CD14-positive monocyte (primary cell): Measurements from ENCODE around the gene ZCCHC10. TPM values are rescaled to one million over a fixed set of nuclear protein-coding genes. Genes with fewer than 3 reads are reported as not detected.
"Not testable (repeated sequence)": the region's sequence is repeated elsewhere in the genome, so short reads cannot be mapped to it uniquely, and the experiment has no call there.

Experiments used
- DNase-seq, 3 donors: peaks; one replicate each; pipeline ENCODE4 v3.0.0-alpha.2; 2011 to 2022
- H2AFZ ChIP-seq: 2 replicates; pipeline ENCODE4 v1.6.0; 2012; ENCODE audit warnings: mild to moderate bottlenecking, low read depth, low read length, inconsistent platforms; ENCODE audit not compliant: insufficient read depth, poor library complexity, severe bottlenecking
- H3K27ac ChIP-seq, 2 donors: 1 replicate in 1 of 2; 2 replicates in 1 of 2; pipeline ENCODE4 v1.5.1; 2012 to 2013; ENCODE audit warnings: low read length in 2 of 2, control low read depth in 1 of 2, inconsistent platforms in 1 of 2, low read depth in 1 of 2, mild to moderate bottlenecking in 1 of 2
- H3K27me3 ChIP-seq, 2 donors: one replicate each; pipeline versions ENCODE4 v1.6.0 to v1.6.1; 2011 to 2013; ENCODE audit warnings: low read length in 2 of 2; ENCODE audit not compliant: control insufficient read depth in 2 of 2, insufficient read depth in 2 of 2
- H3K36me3 ChIP-seq, 2 donors: replicated peaks in 1 of 2; 1 replicate in 1 of 2; 2 replicates in 1 of 2; pipeline versions ENCODE4 v1.5.1 to v1.6.1; 2012 to 2013; ENCODE audit warnings: low read length in 2 of 2, control low read depth in 1 of 2, inconsistent platforms in 1 of 2, mild to moderate bottlenecking in 1 of 2; ENCODE audit not compliant: insufficient read depth in 2 of 2, control insufficient read depth in 1 of 2
- H3K4me1 ChIP-seq, 2 donors: 1 replicate in 1 of 2; 2 replicates in 1 of 2; pipeline versions ENCODE4 v1.5.1 to v1.6.1; 2012 to 2013; ENCODE audit warnings: low read length in 2 of 2, control low read depth in 1 of 2, inconsistent platforms in 1 of 2, mild to moderate bottlenecking in 1 of 2, moderate library complexity in 1 of 2; ENCODE audit not compliant: insufficient read depth in 2 of 2, control insufficient read depth in 1 of 2
- H3K4me2 ChIP-seq: replicated peaks from 2 replicates; pipeline ENCODE3; 2012; ENCODE audit warnings: low read length, moderate library complexity, mild to moderate bottlenecking; ENCODE audit not compliant: poor library complexity, severe bottlenecking; ENCODE audit errors: extremely low read depth
- H3K4me3 ChIP-seq, 3 experiments: fragments of 200-600 bp in 1 of 3; sonication (generic) in 1 of 3; replicated peaks in 1 of 3; 1 replicate in 2 of 3; 2 replicates in 1 of 3; pipeline ENCODE4 v1.5.1; 2011 to 2013; ENCODE audit warnings: low read length in 3 of 3, mild to moderate bottlenecking in 3 of 3, control low read depth in 2 of 3, low read depth in 2 of 3, inconsistent platforms in 1 of 3, moderate library complexity in 1 of 3
- H3K79me2 ChIP-seq: 2 replicates; pipeline ENCODE4 v1.6.0; 2012; ENCODE audit warnings: mild to moderate bottlenecking, control low read depth, inconsistent platforms, low read length, moderate library complexity; ENCODE audit not compliant: insufficient read depth
- H3K9ac ChIP-seq: 2 replicates; pipeline ENCODE4 v1.6.0; 2017; ENCODE audit warnings: low read length, mild to moderate bottlenecking; ENCODE audit not compliant: insufficient read depth, poor library complexity, severe bottlenecking
- H3K9me3 ChIP-seq, 2 donors: replicated peaks in 1 of 2; 1 replicate in 1 of 2; 2 replicates in 1 of 2; pipeline versions ENCODE4 v1.5.1 to v1.6.1; 2012 to 2013; ENCODE audit warnings: low read length in 2 of 2, control low read depth in 1 of 2; ENCODE audit not compliant: control insufficient read depth in 1 of 2, insufficient read depth in 1 of 2
- H4K20me1 ChIP-seq: 2 replicates; pipeline ENCODE4 v1.6.0; 2012; ENCODE audit warnings: mild to moderate bottlenecking, low read length, control low read depth, moderate library complexity; ENCODE audit not compliant: insufficient read depth
- H3K27ac Mint-ChIP-seq, 7 donors: one replicate each; pipeline ENCODE4 v1.8.0; 2020; ENCODE audit warnings: mild to moderate bottlenecking in 7 of 7, mixed read lengths in 7 of 7, moderate library complexity in 6 of 7, inconsistent platforms in 2 of 7
- H3K27me3 Mint-ChIP-seq, 3 donors: one replicate each; pipeline ENCODE4 v1.8.0; 2021 to 2022; ENCODE audit warnings: low read depth in 3 of 3, mild to moderate bottlenecking in 3 of 3, mixed read lengths in 3 of 3, moderate library complexity in 3 of 3, inconsistent platforms in 1 of 3
- H3K36me3 Mint-ChIP-seq, 2 donors: one replicate each; pipeline ENCODE4 v1.8.0; 2020; ENCODE audit warnings: mixed read lengths in 2 of 2, inconsistent platforms in 1 of 2, mild to moderate bottlenecking in 1 of 2
- H3K4me1 Mint-ChIP-seq: one replicate; pipeline ENCODE4 v1.8.0; 2020; ENCODE audit warnings: mild to moderate bottlenecking, mixed read lengths
- H3K4me3 Mint-ChIP-seq, 2 donors: one replicate each; pipeline ENCODE4 v1.8.0; 2020; ENCODE audit warnings: mild to moderate bottlenecking in 2 of 2, mixed read lengths in 2 of 2, moderate library complexity in 1 of 2
- H3K9me3 Mint-ChIP-seq, 7 donors: one replicate each; pipeline ENCODE4 v1.8.0; 2020 to 2022; ENCODE audit warnings: mixed read lengths in 7 of 7, mild to moderate bottlenecking in 6 of 7, moderate library complexity in 6 of 7, inconsistent platforms in 2 of 7
- WGBS: methylation state at CpG from one replicate; pipeline ENCODE4 v1.1.5; 2013; ENCODE audit warnings: missing lambda C conversion rate; ENCODE audit not compliant: insufficient coverage; 5-methylcytosine and 5-hydroxymethylcytosine counted together
- intact Hi-C, 2 donors: fragments of 100-400 bp; cut with micrococcal nuclease; formaldehyde crosslinking; loops; one replicate each; pipeline versions ENCODE4 v1.15.0 to v1.15.1; 2023
- polyA plus RNA-seq, 3 donors: library from polyadenylated mRNA; depleted of rRNA in 1 of 3; unstranded in 2 of 3; stranded (reverse) in 1 of 3; fragments of 300-500 nt in 2 of 3; fragments of >200 nt in 1 of 3; fragmentation: Illumina TruSeq in 2 of 3; gene quantifications; 1 replicate in 2 of 3; 2 replicates in 1 of 3; pipeline ENCODE4 v1.2.3, GENCODE V29; 2012 to 2021
- TF ChIP-seq, protein P1 (sequence below): fragments of 200-600 bp; IDR thresholded peaks from one replicate; pipeline ENCODE4 v1.8.0; 2022; ENCODE audit warnings: antibody characterized with exemption, mild to moderate bottlenecking

The ZCCHC10 gene
- polyA plus RNA-seq, 3 donors, result 10.7 to 52.7 (median 45.3) TPM

DNA sequence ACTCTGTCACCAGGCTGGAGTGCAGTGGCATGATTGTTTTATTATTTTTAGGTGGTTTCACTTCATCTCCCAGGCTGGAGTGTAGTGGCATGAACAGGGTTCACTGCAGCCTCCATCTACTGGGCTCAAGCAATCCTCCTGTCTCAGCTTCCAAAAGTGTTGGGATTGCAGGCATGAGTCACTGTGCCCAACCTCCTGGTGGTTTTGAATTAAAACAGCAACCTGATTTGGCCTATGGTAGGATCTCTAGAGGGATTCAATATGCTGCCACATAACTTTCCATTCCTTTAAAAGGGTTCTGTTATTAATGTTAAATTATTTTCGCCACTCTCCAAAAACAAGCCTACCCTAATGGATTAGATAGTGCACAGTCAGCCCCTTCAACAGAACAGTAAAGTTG lies 15.6 kb upstream of the ZCCHC10 start:
- Histone ChIP-seq H3K27ac (no peak overlapping the region), H3K36me3 (no peaks in the 10 kb centered on the region), H3K27me3 (no peaks in the 10 kb centered on the region), H3K4me2 (no peak overlapping the region), H3K4me1 (no peaks in the 10 kb centered on the region), H3K9ac (no peak overlapping the region), H3K9me3 (no peaks in the 10 kb centered on the region), H2AFZ (no peak overlapping the region), H3K4me3 (no peak overlapping the region), H3K79me2 (no peaks in the 10 kb centered on the region), H4K20me1 (no peaks in the 10 kb centered on the region)
- peaks cover 0 to under 1% (median 0%) of the 10 kb centered on the region in 7 donors for H3K9me3 Mint-ChIP-seq
- TF ChIP-seq, protein P1, sequence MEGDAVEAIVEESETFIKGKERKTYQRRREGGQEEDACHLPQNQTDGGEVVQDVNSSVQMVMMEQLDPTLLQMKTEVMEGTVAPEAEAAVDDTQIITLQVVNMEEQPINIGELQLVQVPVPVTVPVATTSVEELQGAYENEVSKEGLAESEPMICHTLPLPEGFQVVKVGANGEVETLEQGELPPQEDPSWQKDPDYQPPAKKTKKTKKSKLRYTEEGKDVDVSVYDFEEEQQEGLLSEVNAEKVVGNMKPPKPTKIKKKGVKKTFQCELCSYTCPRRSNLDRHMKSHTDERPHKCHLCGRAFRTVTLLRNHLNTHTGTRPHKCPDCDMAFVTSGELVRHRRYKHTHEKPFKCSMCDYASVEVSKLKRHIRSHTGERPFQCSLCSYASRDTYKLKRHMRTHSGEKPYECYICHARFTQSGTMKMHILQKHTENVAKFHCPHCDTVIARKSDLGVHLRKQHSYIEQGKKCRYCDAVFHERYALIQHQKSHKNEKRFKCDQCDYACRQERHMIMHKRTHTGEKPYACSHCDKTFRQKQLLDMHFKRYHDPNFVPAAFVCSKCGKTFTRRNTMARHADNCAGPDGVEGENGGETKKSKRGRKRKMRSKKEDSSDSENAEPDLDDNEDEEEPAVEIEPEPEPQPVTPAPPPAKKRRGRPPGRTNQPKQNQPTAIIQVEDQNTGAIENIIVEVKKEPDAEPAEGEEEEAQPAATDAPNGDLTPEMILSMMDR, result no peak
- H3K36me3 Mint-ChIP-seq, result no peaks in the 10 kb centered on the region
- DNase-seq, result no peak
- H3K4me3 Mint-ChIP-seq, result no peak overlapping the region
- H3K27me3 Mint-ChIP-seq, result peaks cover 0 to 5% (median 0%) of the 10 kb centered on the region in 3 donors
- H3K27ac Mint-ChIP-seq, result no peak overlapping the region
- intact Hi-C loops, result no loop called here
- peaks cover 3% of the 10 kb centered on the region for H3K4me1 Mint-ChIP-seq
- no CpG with 5 or more reads among the region's 1 CpG for WGBS

DNA sequence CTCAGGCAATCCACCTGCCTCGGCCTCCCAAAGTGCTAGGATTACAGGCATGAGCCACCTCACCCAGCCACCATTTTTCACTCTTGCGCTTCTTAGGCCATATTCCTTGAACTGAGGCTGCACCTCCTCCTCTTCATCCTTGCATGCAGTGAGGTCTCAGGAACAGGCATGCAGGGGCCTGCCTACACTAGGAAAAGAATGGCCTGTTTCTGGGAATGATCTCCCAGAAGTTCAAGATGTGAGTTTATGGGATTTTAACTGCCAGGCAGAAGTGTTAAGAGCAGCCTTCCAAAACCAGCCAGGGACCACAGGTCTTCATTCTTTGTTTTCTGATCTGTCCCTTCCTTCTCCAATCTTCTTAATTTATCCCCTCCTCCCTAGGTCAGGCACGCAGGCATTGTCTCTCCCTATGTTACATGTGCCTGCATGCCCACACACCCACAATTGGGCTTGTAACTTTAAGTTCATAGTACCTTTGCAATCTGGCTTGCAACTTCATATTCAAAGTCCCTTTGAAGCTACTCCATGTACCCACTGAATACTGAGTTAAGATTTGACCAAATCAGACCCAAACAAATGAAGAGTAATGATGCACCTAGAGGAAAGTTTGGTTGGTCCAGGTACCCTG lies 14.9 kb upstream of the ZCCHC10 start:
- TF ChIP-seq, protein P1, result no peak
- no peak overlapping the region for H3K27ac Mint-ChIP-seq
- peaks cover 0 to 3% (median 0%) of the 10 kb centered on the region in 7 donors for H3K9me3 Mint-ChIP-seq
- Histone ChIP-seq H3K27ac (no peak overlapping the region), H4K20me1 (no peaks in the 10 kb centered on the region), H3K4me2 (no peak overlapping the region), H3K9ac (no peak overlapping the region), H3K9me3 (no peaks in the 10 kb centered on the region), H3K4me3 (no peak overlapping the region), H2AFZ (no peak overlapping the region), H3K36me3 (no peaks in the 10 kb centered on the region), H3K4me1 (no peaks in the 10 kb centered on the region), H3K79me2 (no peaks in the 10 kb centered on the region), H3K27me3 (no peaks in the 10 kb centered on the region)
- no peaks in the 10 kb centered on the region for H3K36me3 Mint-ChIP-seq
- H3K27me3 Mint-ChIP-seq, result peaks cover 0 to 5% (median 0%) of the 10 kb centered on the region in 3 donors
- H3K4me3 Mint-ChIP-seq, result no peak overlapping the region
- H3K4me1 Mint-ChIP-seq, result peaks cover 3% of the 10 kb centered on the region
- 94% methylated on average over 2 of the region's 3 CpGs for WGBS
- intact Hi-C loops, result no loop called here
- DNase-seq, result no peak

DNA sequence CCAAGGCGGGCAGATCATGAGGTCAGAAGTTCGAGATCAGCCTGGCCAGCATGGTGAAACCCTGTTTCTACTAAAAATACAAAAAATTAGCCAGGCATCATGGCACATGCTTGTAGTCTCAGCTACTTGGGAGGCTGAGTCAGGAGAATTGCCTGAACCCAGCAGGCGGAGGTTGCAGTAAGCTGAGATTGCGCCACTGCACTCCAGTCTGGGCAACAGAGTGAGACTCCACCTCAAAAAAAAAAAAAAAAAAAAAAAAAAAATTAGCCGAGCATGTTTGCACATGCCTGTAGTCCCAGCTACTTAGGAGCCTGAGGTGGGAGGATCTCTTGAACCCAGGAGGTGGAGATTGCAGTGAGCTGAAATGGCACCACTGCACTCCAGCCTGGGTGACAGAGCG lies 10.3 kb upstream of the ZCCHC10 start:
- peaks cover 11% of the 10 kb centered on the region for H3K4me1 Mint-ChIP-seq
- not testable (repeated sequence) for H3K36me3 Mint-ChIP-seq

More for the DNA sequence above, 10.3 kb upstream of the ZCCHC10 start:
- H3K9me3 Mint-ChIP-seq, H3K27me3 ChIP-seq, H3K9me3 ChIP-seq, DNase-seq, H3K9ac ChIP-seq, H3K27ac Mint-ChIP-seq, H3K36me3 ChIP-seq, H3K27ac ChIP-seq, H3K27me3 Mint-ChIP-seq, H3K4me3 Mint-ChIP-seq, H2AFZ ChIP-seq, H4K20me1 ChIP-seq, intact Hi-C loops, H3K79me2 ChIP-seq, H3K4me1 ChIP-seq, H3K4me3 ChIP-seq, H3K4me2 ChIP-seq: not testable (repeated sequence)
- no CpG with 5 or more reads among the region's 6 CpGs for WGBS
